Sigmoid colon (tissue), 7 donors: ENCODE data around the gene FBXW5. TPM values are rescaled to one million over a fixed set of nuclear protein-coding genes. Genes with fewer than 3 reads are reported as not detected.

Source experiments
- DNase-seq: peaks from one replicate; pipeline ENCODE4 v3.0.0-alpha.2; 2019
- H3K27ac ChIP-seq, 4 donors: fragments of 200-600 bp; sonication (generic); one replicate each; pipeline ENCODE4 v1.5.1; 2016 to 2019; ENCODE audit warnings: mild to moderate bottlenecking in 1 of 4
- H3K27me3 ChIP-seq, 3 donors: fragments of 200-600 bp; sonication (generic); one replicate each; pipeline ENCODE4 v1.5.1; 2019; ENCODE audit warnings: mild to moderate bottlenecking in 1 of 3
- H3K36me3 ChIP-seq, 4 donors: fragments of 200-600 bp; sonication (generic); one replicate each; pipeline ENCODE4 v1.5.1; 2016 to 2019
- H3K4me1 ChIP-seq, 4 donors: fragments of 200-600 bp; sonication (generic); one replicate each; pipeline ENCODE4 v1.5.1; 2017 to 2019
- H3K4me3 ChIP-seq, 4 donors: fragments of 200-600 bp; sonication (generic); one replicate each; pipeline ENCODE4 v1.5.1; 2017 to 2019; ENCODE audit warnings: mild to moderate bottlenecking in 2 of 4, moderate library complexity in 1 of 4
- H3K9me3 ChIP-seq, 4 donors: fragments of 200-600 bp in 3 of 4; sonication (generic) in 3 of 4; one replicate each; pipeline versions ENCODE4 v1.5.1 to v1.6.1; 2013 to 2019
- CTCF ChIP-seq, 4 experiments: fragments of 450-650 bp in 3 of 4; fragments of 200-600 bp in 1 of 4; IDR thresholded peaks; one replicate each; pipeline ENCODE4 v1.5.1; 2016 to 2019; ENCODE audit warnings: antibody characterized with exemption in 4 of 4, mild to moderate bottlenecking in 3 of 4, moderate library complexity in 2 of 4
- EP300 ChIP-seq, 4 donors: sonication (generic); formaldehyde crosslinking; IDR thresholded peaks; one replicate each; pipeline ENCODE4 v1.6.1; 2017; ENCODE audit warnings: antibody characterized with exemption in 4 of 4
- POLR2A ChIP-seq, 2 donors: fragments of 450-650 bp; IDR thresholded peaks; one replicate each; pipeline ENCODE4 v1.6.1; 2016; ENCODE audit warnings: antibody characterized with exemption in 2 of 2, mild to moderate bottlenecking in 2 of 2, moderate library complexity in 2 of 2
- POLR2AphosphoS5 ChIP-seq, 4 donors: sonication (generic); formaldehyde crosslinking; IDR thresholded peaks; one replicate each; pipeline ENCODE4 v1.6.1; 2017; ENCODE audit warnings: antibody characterized with exemption in 4 of 4
- WGBS, 2 donors: extraction: QIAGEN DNeasy Blood & Tissue Kit; methylation state at CpG; one replicate each; pipeline ENCODE4 v1.1.7; 2013; 5-methylcytosine and 5-hydroxymethylcytosine counted together
- intact Hi-C: fragments of 100-400 bp; cut with DNase I; formaldehyde crosslinking; loops from one replicate; pipeline ENCODE4 v1.15.1; 2023
- polyA plus RNA-seq, 3 donors: library from polyadenylated mRNA; stranded (reverse); fragments of 200-250 nt; gene quantifications; one replicate each; pipeline ENCODE4 v1.2.3, GENCODE V29; 2013
- total RNA-seq, 4 donors: library from RNA; depleted of rRNA; stranded (reverse); fragments of >200 nt; gene quantifications; one replicate each; pipeline ENCODE4 v1.1.0, GENCODE V29; 2016
- donor health status: healthy with polysubstance abuse.
- donor health status: Bipolar disorder and iron deficiency.
- donor health status: healthy.

Gene FBXW5
- total and polyA plus RNA-seq, 7 donors: 147 to 202 (median 170) TPM

DNA sequence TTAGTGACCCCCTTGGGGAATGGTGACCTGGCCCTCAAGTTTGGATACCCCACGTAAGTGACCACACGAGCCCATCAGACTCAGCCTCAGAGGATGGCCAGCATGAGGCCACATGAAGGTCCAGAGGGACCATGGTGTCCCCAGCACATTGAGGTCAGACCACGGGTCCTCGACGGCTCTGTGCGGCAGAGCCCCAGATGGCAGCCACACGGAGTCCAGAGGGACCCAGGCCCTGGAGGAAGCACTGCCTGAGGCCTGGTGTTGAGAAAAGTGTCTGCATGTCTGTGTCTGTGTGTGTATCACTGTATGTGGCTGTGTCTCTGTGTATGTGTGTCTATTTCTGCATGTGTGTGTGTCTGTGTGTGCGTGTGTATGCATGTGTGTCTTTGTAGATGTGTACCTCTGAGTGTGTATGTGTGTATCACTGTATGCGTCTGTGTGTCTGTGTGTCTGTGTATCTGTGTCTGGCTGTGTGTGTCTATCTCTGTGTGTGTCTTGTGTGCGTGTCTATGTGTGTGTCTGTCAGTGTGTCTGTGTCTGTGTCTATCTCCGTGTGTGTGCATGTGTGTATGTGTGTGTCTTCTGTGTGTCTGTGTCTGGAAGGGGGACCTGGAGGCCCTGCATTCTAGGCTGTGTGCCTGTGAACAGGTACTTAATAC, 39.2 kb upstream of the FBXW5 start:
- WGBS, 2 donors: 83% methylated on average over 11 of the region's 11 CpGs
- intact Hi-C loops: no loop called here
- Histone ChIP-seq H3K36me3 (no peaks in the 10 kb centered on the region), H3K9me3 (no peaks in the 10 kb centered on the region), H3K27ac (no peak overlapping the region), H3K27me3 (peaks cover 16 to 68% (median 55%) of the 10 kb centered on the region in 3 donors), H3K4me3 (no peak overlapping the region), H3K4me1 (peaks cover 0 to 13% (median 3%) of the 10 kb centered on the region in 4 donors)
- no peak for DNase-seq
- TF ChIP-seq POLR2A (IDR thresholded peaks at IDR 0.05) (no peak), EP300 (IDR thresholded peaks at IDR 0.05) (no peak), POLR2AphosphoS5 (IDR thresholded peaks at IDR 0.05) (no peak), CTCF (IDR thresholded peaks at IDR 0.05) (no peak)

DNA sequence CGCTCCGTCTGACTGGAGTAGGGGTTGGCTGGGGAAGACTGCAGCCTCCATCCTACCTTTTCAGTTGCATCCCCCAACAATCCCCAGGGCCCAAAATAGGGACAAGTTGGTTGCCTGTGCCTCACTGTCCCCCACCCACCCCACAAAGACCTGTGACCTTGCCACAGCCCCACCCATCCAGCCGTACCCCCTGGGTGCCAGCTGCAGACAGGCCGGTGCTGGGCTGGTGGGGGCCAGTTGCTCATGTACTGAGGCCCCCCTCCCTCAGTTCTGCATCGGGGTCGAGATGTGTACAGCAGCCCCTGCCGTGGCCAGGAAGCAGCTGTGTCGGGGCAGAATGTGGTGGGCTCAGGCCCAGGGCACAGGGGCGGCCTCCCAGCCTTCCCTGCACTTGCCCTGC, 38.6 kb upstream of the FBXW5 start:
- Histone ChIP-seq H3K9me3 (no peaks in the 10 kb centered on the region), H3K36me3 (no peaks in the 10 kb centered on the region), H3K4me1 (peaks cover 0 to 16% (median 6%) of the 10 kb centered on the region in 4 donors), H3K27me3 (peaks cover 16 to 69% (median 57%) of the 10 kb centered on the region in 3 donors), H3K4me3 (no peak overlapping the region), H3K27ac (no peak overlapping the region)
- intact Hi-C loops: no loop called here
- DNase-seq: no peak
- TF ChIP-seq POLR2AphosphoS5 (IDR thresholded peaks at IDR 0.05): no peak
- no peak for TF ChIP-seq CTCF (IDR thresholded peaks at IDR 0.05)
- TF ChIP-seq POLR2A (IDR thresholded peaks at IDR 0.05): no peak
- no peak for TF ChIP-seq EP300 (IDR thresholded peaks at IDR 0.05)
- WGBS, 2 donors: 80 to 81% methylated on average over 9 of the region's 9 CpGs

GRCh38 chr9:136982232-136983051, 37.9 kb upstream of the FBXW5 start, which contains the start of gene LCNL1:
Gene LCNL1, plus strand, starts transcription at chr9:136982993. Its CDS starts 594 bp downstream, at chr9:136983587.
- Histone ChIP-seq H3K4me1 (peaks cover 0 to 24% (median 13%) of the 10 kb centered on the region in 4 donors), H3K27ac (no peak within 1 kb of the TSS), H3K4me3 (no peak within 1 kb of the TSS), H3K27me3 (peaks cover 16 to 69% (median 64%) of the 10 kb centered on the region in 3 donors), H3K9me3 (no peaks in the 10 kb centered on the region), H3K36me3 (no peaks in the 10 kb centered on the region)
- 77 to 89% methylated on average over 18 of the region's 18 CpGs for WGBS, 2 donors
- TF ChIP-seq POLR2AphosphoS5 (IDR thresholded peaks at IDR 0.05) (no peak), POLR2A (IDR thresholded peaks at IDR 0.05) (no peak), CTCF (IDR thresholded peaks at IDR 0.05) (no peak), EP300 (IDR thresholded peaks at IDR 0.05) (no peak)
- no peak for DNase-seq
- intact Hi-C loops: no loop called here

GRCh38 chr9:136981588-136982231, 37.2 kb upstream of the FBXW5 start:
- TF ChIP-seq EP300 (IDR thresholded peaks at IDR 0.05) (no peak), POLR2AphosphoS5 (IDR thresholded peaks at IDR 0.05) (no peak), CTCF (IDR thresholded peaks at IDR 0.05) (no peak), POLR2A (IDR thresholded peaks at IDR 0.05) (no peak)
- H3K4me1 ChIP-seq: peaks cover 0 to 28% (median 16%) of the 10 kb centered on the region in 4 donors
- 74 to 75% methylated on average over 17 of the region's 17 CpGs for WGBS, 2 donors
- peaks cover 16 to 65% (median 65%) of the 10 kb centered on the region in 3 donors for H3K27me3 ChIP-seq
- intact Hi-C loops: no loop called here
- H3K27ac ChIP-seq: peak overlapping the region in 1 of 4 donors; percentile 20
- no peaks in the 10 kb centered on the region for H3K9me3 ChIP-seq
- no peak for DNase-seq
- no peak overlapping the region for H3K4me3 ChIP-seq
- no peaks in the 10 kb centered on the region for H3K36me3 ChIP-seq
